ENCODE measurements around the gene TIMM17A.

The TIMM17A gene

GRCh38 chr1:201914456-201915235 is 40.7 kb upstream of the TIMM17A start:
- CTCF ChIA-PET = interaction anchor here (0.6 to 2.8 kb wide), 2 partner anchors 19 to 413 kb away, joined by 3 to 18 read pairs; no protein-coding TSS in a partner anchor

DNA sequence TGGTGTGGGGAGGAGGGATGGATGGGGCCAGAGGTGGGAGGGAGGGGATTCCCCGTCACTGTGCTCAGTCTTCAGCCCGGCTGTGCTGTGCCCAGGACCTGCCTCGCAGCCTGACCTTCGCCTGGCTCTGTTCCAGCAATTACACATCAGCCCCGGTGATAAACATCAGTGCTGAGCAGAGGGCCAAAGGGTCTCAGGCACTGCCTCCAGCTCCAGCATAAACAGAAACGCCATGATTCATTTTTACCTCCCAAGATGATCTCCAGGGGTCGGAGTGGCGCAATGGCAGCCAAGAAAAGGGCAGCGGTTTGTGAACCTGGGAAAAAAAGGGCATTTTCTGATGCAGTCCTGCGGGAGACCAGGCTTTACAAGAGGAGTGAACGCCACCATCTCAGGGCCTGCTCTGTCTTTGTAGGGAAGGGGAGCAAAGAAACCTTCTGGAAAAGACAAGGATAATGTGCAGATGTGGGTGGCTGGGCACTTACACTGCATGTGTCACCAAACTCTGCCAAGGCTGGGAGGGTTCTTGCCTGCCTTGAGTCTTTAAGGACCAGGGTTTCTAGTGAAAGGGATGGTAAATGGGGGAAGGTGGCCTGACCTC is 38.6 kb upstream of the TIMM17A start:
- peak; percentile 64 for DNase-seq (ENCODE audit: low spot score)
- ChIA-PET POLR2A (ENCODE audit: low non-redundant PET) (no interaction called here), CTCF (interaction anchor here (0.6 to 1.7 kb wide), 5 partner anchors 21 to 1079 kb away, joined by 3 to 9 read pairs (median 3); no protein-coding TSS in a partner anchor)
- TF ChIP-seq, protein P1, sequence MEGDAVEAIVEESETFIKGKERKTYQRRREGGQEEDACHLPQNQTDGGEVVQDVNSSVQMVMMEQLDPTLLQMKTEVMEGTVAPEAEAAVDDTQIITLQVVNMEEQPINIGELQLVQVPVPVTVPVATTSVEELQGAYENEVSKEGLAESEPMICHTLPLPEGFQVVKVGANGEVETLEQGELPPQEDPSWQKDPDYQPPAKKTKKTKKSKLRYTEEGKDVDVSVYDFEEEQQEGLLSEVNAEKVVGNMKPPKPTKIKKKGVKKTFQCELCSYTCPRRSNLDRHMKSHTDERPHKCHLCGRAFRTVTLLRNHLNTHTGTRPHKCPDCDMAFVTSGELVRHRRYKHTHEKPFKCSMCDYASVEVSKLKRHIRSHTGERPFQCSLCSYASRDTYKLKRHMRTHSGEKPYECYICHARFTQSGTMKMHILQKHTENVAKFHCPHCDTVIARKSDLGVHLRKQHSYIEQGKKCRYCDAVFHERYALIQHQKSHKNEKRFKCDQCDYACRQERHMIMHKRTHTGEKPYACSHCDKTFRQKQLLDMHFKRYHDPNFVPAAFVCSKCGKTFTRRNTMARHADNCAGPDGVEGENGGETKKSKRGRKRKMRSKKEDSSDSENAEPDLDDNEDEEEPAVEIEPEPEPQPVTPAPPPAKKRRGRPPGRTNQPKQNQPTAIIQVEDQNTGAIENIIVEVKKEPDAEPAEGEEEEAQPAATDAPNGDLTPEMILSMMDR (conservative IDR thresholded peaks at IDR 0.05; ENCODE audit: low read depth) = no peak
- peak overlapping the region; percentile 4; the same call in 1 of the 2 replicates for H3K27ac ChIP-seq

More at GRCh38 chr1:201914456-201915235, 40.7 kb upstream of the TIMM17A start:
- TF ChIP-seq, protein P1 (conservative IDR thresholded peaks at IDR 0.05; ENCODE audit: low read depth) = no peak
- no peak for DNase-seq (ENCODE audit: low spot score)
- H3K27ac ChIP-seq = no peak overlapping the region
- POLR2A ChIA-PET (ENCODE audit: low non-redundant PET) = no interaction called here

GRCh38 chr1:201917362-201918033 is 37.8 kb upstream of the TIMM17A start:
- CTCF ChIA-PET = interaction anchor here (0.5 to 1.7 kb wide), 6 partner anchors 22 to 380 kb away, joined by 3 to 9 read pairs (median 3); no protein-coding TSS in a partner anchor

GRCh38 chr1:201918343-201918742 is 37.0 kb upstream of the TIMM17A start:
- TF ChIP-seq, protein P1 (conservative IDR thresholded peaks at IDR 0.05; ENCODE audit: low read depth) = no peak
- H3K27ac ChIP-seq = no peak overlapping the region
- ChIA-PET CTCF (interaction anchor here (1.1 to 1.7 kb wide), 2 partner anchors 23 to 381 kb away, joined by 3 to 9 read pairs; no protein-coding TSS in a partner anchor), POLR2A (ENCODE audit: low non-redundant PET) (no interaction called here)
- no peak for DNase-seq (ENCODE audit: low spot score)

More at GRCh38 chr1:201917362-201918033, 37.8 kb upstream of the TIMM17A start:
- POLR2A ChIA-PET (ENCODE audit: low non-redundant PET) = no interaction called here
- peak overlapping the region; percentile 4; the same call in 1 of the 2 replicates for H3K27ac ChIP-seq
- peak; percentile 64 for DNase-seq (ENCODE audit: low spot score)
- TF ChIP-seq, protein P1 (conservative IDR thresholded peaks at IDR 0.05; ENCODE audit: low read depth) = no peak

DNA sequence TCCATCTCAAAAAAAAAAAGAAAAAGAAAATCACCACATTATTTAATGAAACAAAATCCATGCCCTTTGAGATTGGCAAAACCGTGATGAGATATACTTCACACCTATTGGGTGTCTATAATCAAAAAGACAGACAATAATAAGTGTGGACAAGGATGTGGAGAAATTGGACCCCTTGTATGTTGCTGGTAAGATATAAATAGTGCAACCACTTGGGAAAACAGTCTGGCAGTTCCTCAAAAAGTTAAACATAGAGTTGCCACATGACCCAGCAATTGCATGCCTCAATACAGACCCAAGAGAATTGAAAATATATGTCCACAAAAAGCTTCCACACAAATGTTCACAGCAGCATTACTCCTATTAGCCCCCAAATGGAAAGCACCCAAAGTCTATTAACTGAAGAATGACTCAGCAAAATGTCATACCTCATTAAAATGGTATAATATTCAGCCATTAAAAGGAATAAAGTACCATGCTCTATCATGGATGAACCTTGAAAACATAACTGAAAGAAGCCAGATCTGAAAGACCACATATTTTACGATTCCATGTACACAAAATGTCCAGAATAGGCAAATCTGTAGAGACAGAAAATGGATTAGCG is 33.2 kb upstream of the TIMM17A start:
- TF ChIP-seq, protein P1 (conservative IDR thresholded peaks at IDR 0.05; ENCODE audit: low read depth) = no peak
- no peak for DNase-seq (ENCODE audit: low spot score)
- ChIA-PET CTCF (no interaction called here), POLR2A (ENCODE audit: low non-redundant PET) (no interaction called here)
- no peak overlapping the region for H3K27ac ChIP-seq

- CTCF ChIA-PET = interaction anchor here (0.7 to 0.8 kb wide), 3 partner anchors 75 to 894 kb away, joined by 3 to 5 read pairs (median 4); no protein-coding TSS in a partner anchor
- POLR2A ChIA-PET (ENCODE audit: low non-redundant PET) = interaction anchor here (0.6 kb wide), 1 partner anchor 11 kb away, joined by 13 read pairs; no protein-coding TSS in a partner anchor
- no peak overlapping the region for H3K27ac ChIP-seq
Observed at GRCh38 chr1:201925301-201925567, 30.1 kb upstream of the TIMM17A start.

More at GRCh38 chr1:201925301-201925567, 30.1 kb upstream of the TIMM17A start:
- TF ChIP-seq, protein P1 (conservative IDR thresholded peaks at IDR 0.05; ENCODE audit: low read depth) = no peak
- no peak for DNase-seq (ENCODE audit: low spot score)
